Activated naive CD4-positive, alpha-beta T cell treated with Interleukin-2 at 50 U/mL for 16 hours (primary cell): Measurements from ENCODE around the gene EXD3.
"Not testable (repeated sequence)": the region's sequence is repeated elsewhere in the genome, so short reads cannot be mapped to it uniquely, and the experiment has no call there.

Experiments
- DNase-seq: peaks from one replicate; pipeline ENCODE4 v3.0.0-alpha.2; 2020

EXD3 gene

DNA sequence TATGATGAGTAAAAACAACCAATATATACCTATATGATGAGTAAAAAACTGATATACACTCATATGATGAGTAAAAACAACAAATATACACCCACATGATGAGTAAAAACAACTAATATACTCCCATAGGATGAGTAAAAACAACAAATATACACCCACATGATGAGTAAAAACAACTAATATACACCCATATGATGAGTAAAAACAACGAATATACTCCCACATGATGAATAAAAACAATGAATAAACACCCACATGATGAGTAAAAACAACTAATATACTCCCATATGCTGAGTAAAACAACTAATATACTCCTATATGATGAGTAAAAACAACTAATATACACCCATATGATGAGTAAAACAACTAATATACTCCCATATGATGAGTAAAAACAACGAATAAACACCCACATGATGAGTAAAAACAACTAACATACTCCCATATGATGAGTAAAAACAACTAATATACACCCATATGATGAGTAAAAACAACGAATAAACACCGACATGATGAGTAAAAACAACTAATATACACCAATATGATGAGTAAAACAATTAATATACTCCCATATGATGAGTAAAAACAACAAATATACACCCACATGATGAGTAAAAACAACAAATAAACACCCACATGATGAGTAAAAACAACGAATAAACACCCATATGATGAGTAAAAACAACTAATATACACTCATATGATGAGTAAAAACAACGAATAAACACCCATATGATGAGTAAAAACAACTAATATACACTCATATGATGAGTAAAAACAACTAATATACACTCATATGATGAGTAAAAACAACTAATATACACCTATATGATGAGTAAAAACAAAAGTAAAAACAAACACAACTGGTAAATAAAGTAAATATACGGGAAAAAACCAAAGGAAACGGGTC is 95.1 kb downstream of the EXD3 start:
- not testable (repeated sequence) for DNase-seq

DNA sequence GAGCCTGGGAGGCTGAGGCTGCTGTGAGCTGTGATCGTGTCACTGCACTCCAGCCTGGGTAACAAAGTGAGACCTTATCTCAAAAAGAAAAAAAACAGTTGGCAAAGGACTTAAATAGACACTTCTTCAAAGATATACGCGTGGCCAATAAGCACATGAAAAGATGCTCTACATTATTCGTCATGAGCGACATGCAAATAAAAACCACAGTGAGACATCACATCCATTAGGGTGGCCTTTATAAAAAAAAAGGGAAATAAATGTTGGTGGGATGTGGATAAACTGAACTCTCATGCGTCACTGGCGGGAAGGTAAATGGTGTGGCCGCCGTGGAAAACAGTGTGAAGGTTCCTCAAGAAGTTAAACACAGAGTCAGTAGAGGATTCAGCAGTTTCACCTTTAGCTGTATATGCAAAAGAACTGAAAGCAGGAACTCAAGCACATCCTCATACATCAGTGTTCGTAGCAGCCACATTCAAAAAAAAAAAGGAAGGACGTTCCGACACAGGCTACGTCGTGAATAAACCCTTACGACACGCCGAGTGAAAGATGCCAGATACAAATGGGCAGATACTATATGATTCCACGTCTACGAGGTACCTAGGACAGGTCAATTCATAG is 96.4 kb downstream of the EXD3 start:
- no peak for DNase-seq

GRCh38 chr9:137325799-137326198 is 97.2 kb downstream of the EXD3 start:
- DNase-seq = no peak

- no peak for DNase-seq
These were observed 97.8 kb downstream of the EXD3 start for GRCh38 chr9:137325124-137325523.

- no peak for DNase-seq
These were observed 99.2 kb downstream of the EXD3 start for GRCh38 chr9:137323531-137324331.

DNA sequence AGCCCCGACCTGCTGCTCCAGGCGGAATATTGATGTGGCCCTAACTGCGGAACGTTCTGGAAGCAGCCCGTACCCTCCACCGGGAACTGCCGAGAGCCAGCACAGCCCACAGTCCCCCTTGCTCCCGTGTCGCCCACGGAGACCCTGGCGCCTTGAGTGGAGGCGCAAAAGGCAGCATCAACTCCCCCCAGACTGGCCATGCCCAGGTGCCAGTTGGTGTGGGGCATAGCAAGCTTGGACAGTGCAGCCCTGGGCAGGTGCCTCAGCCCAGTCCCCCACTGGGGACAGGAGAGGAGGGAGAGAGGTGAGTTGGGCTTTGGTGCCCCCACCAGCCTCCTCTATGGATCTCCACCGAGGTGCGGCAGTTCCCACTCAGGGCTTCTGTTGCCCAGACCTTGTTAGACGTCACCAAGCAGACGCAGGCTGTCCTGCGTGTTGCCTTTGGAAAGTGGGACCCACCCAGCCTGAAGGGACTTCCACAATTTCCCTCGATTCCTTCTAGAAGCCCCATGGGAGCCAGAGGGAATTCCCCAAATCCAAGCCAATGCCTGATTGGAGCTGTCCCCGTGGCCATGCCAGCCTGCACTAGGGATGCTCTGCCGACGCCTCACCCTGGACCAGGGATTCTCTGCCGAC is 101.1 kb downstream of the EXD3 start:
- DNase-seq = no peak

GRCh38 chr9:137320555-137321384 is 102.2 kb downstream of the EXD3 start:
- no peak for DNase-seq

GRCh38 chr9:137319739-137320551 is 103.0 kb downstream of the EXD3 start:
- DNase-seq = no peak

GRCh38 chr9:137319011-137319738 is 103.8 kb downstream of the EXD3 start:
- DNase-seq = no peak

DNA sequence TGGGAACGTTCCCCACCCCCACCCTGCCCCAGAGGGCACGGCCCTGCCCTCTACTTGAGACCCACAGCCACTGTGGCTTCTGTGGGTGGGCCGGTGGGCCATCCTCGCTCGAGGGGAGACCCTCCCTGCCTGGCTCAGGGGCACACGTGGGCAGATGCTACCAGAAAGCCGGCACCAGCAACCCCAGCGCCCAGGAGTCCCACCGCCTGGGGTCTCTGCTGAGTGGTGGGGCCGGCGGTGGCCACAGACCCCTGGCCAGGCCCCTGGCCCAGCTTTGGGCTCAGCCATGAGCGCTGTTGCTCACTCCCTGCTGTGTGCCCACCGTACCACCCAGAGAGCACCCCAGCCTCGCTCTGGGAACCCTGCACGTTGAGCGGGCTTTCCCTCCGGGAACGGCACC is 104.4 kb downstream of the EXD3 start:
- no peak for DNase-seq

- no peak for DNase-seq
These were observed 105.0 kb downstream of the EXD3 start for GRCh38 chr9:137317718-137318511.

GRCh38 chr9:137317021-137317717 is 105.8 kb downstream of the EXD3 start:
- no peak for DNase-seq

GRCh38 chr9:137316012-137316981 is 106.7 kb downstream of the EXD3 start:
- DNase-seq = no peak

GRCh38 chr9:137315581-137316011 is 107.4 kb downstream of the EXD3 start:
- no peak for DNase-seq

DNA sequence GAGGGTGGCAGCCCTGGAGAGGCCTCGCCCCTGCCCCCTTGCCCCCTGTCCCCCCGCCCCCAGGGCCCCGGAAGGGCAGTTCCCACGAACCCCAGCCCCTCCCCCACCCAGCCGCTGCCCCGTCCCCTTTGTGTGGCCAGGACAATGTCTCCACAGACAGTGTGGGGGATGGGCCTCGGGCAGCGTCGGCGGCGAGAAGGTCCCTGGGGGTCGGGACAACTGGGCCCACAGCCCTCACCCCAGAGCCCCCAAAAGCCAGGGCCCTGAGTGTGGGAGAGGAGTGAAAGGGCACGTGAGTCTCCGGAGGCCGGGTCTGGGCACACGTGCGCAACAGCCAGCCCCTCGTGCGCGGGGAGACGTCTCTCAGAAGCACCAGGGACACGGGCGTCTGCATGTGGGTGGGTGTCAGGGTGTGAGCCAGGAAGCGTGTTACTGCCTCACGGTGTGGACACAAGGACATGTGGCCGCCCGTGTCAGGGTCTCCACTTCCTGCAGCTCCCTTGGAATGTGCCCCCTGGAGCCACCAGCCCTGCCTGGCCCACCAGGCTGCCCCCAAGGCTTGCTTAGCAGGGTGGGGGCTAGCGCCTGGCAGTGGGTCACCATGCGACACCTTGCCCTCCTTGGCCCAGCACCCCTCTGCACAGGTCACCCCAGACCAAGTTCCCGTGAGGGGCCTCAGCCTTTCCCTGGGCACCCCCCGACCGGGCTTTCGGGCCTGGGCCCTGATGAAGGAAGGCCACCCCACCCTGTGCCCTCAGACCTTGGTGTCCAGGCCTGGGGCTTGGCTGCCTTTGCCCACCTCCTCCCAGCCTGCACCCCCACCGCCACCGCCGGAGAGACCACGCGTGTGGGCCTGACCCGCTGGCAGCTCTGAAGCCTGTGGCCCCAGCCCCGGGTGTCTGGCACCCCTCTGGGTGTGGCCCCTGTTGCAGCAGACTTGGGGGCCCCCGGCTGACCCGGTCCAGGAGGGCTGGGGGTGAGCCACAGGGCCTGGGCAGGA is 108.1 kb downstream of the EXD3 start:
- DNase-seq = no peak

DNA sequence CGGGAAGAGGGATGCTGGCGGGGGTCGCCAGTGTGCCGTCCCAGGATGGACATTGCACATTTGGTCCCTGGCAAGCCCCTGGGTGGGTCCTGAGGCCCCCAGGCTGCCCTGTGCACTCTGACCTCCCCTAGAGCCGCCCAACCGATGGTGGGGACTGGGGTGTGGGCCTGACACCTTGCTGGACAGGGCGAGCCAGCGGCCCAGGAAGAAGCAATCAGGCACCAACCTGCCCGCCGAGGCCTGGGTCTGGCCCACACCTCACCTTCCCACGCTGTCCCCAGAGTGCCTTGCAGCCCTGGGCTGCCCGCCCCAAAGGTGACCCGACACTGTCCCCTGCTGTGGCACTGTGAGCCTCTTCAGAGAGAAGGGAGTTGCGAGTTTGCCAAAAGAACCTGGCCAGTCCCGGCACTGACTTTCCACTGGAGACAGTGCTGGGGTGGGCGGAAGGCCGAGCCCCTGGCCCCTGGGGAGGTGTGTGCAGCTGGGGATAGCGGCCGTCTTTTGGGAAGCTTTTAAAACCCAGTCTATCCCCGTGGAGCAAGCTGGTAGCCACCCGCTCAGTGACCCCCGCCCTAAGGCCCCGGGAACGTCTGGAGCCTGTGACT is 108.9 kb downstream of the EXD3 start:
- no peak for DNase-seq
